IMR-90 (cell line): ENCODE results near the gene GIMD1.

Experiments
- BHLHE40 ChIP-seq: fragments of 150-350 bp; IDR thresholded peaks from 2 replicates; pipeline ENCODE4 v1.6.1; 2016; ENCODE audit warnings: mild to moderate bottlenecking, low read depth, low read length
- MAFK ChIP-seq: IDR thresholded peaks from 2 replicates; pipeline ENCODE4 v1.6.1; 2012; ENCODE audit warnings: low read depth, low read length, improper control_type of control experiment
- MAZ ChIP-seq: IDR thresholded peaks from 2 replicates; pipeline ENCODE4 v1.6.1; 2012; ENCODE audit warnings: low read depth, mild to moderate bottlenecking, low read length, improper control_type of control experiment, moderate library complexity, borderline replicate concordance
- MXI1 ChIP-seq: IDR thresholded peaks from 2 replicates; pipeline ENCODE4 v1.6.1; 2012; ENCODE audit warnings: low read depth, mild to moderate bottlenecking, low read length, moderate library complexity, borderline replicate concordance
- POLR2A ChIP-seq: IDR thresholded peaks from 2 replicates; pipeline ENCODE4 v1.6.1; 2012; ENCODE audit warnings: mild to moderate bottlenecking, low read depth, low read length
- RAD21 ChIP-seq: IDR thresholded peaks from 2 replicates; pipeline ENCODE4 v1.6.1; 2012; ENCODE audit warnings: low read length, improper control_type of control experiment
- RCOR1 ChIP-seq: IDR thresholded peaks from 2 replicates; pipeline ENCODE4 v1.6.1; 2012; ENCODE audit warnings: mild to moderate bottlenecking, low read length, improper control_type of control experiment; ENCODE audit not compliant: insufficient replicate concordance
- RFX5 ChIP-seq: IDR thresholded peaks from 2 replicates; pipeline ENCODE4 v1.8.0; 2012; ENCODE audit warnings: low read depth, mild to moderate bottlenecking, low read length, moderate library complexity
- TF ChIP-seq, protein P1 (sequence below): conservative IDR thresholded peaks from 2 replicates; pipeline ENCODE4 v1.5.1; 2012; ENCODE audit warnings: mild to moderate bottlenecking, low read depth, low read length, improper control_type of control experiment
- TF ChIP-seq, protein P2 (sequence below): fragments of 150-350 bp; IDR thresholded peaks from 2 replicates; pipeline ENCODE4 v1.6.1; 2017; ENCODE audit warnings: mild to moderate bottlenecking, antibody characterized with exemption, low read length, low read depth
- TF ChIP-seq, protein P3 (sequence below): fragments of 150-350 bp; IDR thresholded peaks from 2 replicates; pipeline ENCODE4 v1.6.1; 2016; ENCODE audit warnings: low read depth, mild to moderate bottlenecking, low read length, moderate library complexity, borderline replicate concordance

DNA sequence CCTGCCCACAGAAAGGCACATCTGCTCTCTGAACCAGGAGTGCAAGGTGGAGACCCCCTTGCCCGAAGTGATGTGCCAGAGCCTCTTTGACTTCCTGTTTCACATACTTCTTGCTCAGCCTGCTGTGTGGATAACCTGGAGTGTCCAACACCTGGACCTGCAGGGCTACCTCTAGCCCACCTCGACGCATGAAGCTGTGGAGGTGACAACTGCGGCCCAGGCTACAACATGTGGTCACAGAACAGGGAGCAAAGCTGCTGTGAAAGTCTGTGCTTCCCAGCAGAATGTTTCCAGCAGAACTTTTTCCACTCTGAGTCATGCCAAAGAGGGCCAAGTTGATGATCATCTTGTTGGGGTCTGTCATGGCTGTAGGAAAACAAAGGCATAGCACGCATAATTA lies 1.5 kb downstream of the GIMD1 start:
- TF ChIP-seq, protein P1, sequence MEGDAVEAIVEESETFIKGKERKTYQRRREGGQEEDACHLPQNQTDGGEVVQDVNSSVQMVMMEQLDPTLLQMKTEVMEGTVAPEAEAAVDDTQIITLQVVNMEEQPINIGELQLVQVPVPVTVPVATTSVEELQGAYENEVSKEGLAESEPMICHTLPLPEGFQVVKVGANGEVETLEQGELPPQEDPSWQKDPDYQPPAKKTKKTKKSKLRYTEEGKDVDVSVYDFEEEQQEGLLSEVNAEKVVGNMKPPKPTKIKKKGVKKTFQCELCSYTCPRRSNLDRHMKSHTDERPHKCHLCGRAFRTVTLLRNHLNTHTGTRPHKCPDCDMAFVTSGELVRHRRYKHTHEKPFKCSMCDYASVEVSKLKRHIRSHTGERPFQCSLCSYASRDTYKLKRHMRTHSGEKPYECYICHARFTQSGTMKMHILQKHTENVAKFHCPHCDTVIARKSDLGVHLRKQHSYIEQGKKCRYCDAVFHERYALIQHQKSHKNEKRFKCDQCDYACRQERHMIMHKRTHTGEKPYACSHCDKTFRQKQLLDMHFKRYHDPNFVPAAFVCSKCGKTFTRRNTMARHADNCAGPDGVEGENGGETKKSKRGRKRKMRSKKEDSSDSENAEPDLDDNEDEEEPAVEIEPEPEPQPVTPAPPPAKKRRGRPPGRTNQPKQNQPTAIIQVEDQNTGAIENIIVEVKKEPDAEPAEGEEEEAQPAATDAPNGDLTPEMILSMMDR = no peak
- no peak for TF ChIP-seq RCOR1
- no peak for TF ChIP-seq RFX5
- TF ChIP-seq, protein P2, sequence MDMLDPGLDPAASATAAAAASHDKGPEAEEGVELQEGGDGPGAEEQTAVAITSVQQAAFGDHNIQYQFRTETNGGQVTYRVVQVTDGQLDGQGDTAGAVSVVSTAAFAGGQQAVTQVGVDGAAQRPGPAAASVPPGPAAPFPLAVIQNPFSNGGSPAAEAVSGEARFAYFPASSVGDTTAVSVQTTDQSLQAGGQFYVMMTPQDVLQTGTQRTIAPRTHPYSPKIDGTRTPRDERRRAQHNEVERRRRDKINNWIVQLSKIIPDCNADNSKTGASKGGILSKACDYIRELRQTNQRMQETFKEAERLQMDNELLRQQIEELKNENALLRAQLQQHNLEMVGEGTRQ = no peak
- TF ChIP-seq POLR2A = no peak
- no peak for TF ChIP-seq RAD21
- no peak for TF ChIP-seq MAZ
- TF ChIP-seq, protein P3, sequence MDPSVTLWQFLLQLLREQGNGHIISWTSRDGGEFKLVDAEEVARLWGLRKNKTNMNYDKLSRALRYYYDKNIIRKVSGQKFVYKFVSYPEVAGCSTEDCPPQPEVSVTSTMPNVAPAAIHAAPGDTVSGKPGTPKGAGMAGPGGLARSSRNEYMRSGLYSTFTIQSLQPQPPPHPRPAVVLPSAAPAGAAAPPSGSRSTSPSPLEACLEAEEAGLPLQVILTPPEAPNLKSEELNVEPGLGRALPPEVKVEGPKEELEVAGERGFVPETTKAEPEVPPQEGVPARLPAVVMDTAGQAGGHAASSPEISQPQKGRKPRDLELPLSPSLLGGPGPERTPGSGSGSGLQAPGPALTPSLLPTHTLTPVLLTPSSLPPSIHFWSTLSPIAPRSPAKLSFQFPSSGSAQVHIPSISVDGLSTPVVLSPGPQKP = no peak
- TF ChIP-seq BHLHE40 = no peak
- TF ChIP-seq MAFK = no peak
- TF ChIP-seq MXI1 = no peak
